K562 (cell line): ENCODE data around the gene HRG. TPM values are rescaled to one million over a fixed set of nuclear protein-coding genes. Genes with fewer than 3 reads are reported as not detected.

Experiments used
- KAT8 ChIP-seq: fragments of 450-650 bp; IDR thresholded peaks from 2 replicates; pipeline ENCODE4 v1.6.1; 2016; ENCODE audit warnings: low read depth, mild to moderate bottlenecking
- KDM4B ChIP-seq, 2 experiments: fragments of 450-650 bp in 1 of 2; sonication (generic) in 1 of 2; IDR thresholded peaks; 2 replicates each; pipeline ENCODE4 v1.6.1; 2016 to 2017; ENCODE audit warnings: borderline replicate concordance in 2 of 2, antibody characterized with exemption in 1 of 2, low read depth in 1 of 2, mild to moderate bottlenecking in 1 of 2
- NCOA1 ChIP-seq: fragments of 450-650 bp; IDR thresholded peaks from 2 replicates; pipeline ENCODE4 v1.6.1; 2016; ENCODE audit warnings: low read depth
- NR2F6 ChIP-seq: fragments of 450-650 bp; formaldehyde crosslinking; IDR thresholded peaks from 2 replicates; pipeline ENCODE4 v1.4.0; 2020; ENCODE audit warnings: mild to moderate bottlenecking
- OTX1 ChIP-seq: fragments of 450-650 bp; formaldehyde crosslinking; IDR thresholded peaks from 2 replicates; pipeline ENCODE4 v1.4.0; 2022; ENCODE audit warnings: mild to moderate bottlenecking
- TRIM28 ChIP-seq: fragments of 450-650 bp; IDR thresholded peaks from 2 replicates; pipeline ENCODE4 v1.6.1; 2017
- ZBTB7A ChIP-seq: IDR thresholded peaks from 2 replicates; pipeline ENCODE4 v1.6.1; 2011; ENCODE audit warnings: low read depth, mild to moderate bottlenecking, low read length, moderate library complexity, borderline replicate concordance; ENCODE audit not compliant: control insufficient read depth
- polyA plus RNA-seq, 8 experiments: library from polyadenylated mRNA; depleted of rRNA in 4 of 8; stranded (reverse) in 5 of 8; unstranded in 3 of 8; fragments of >200 nt; fragmentation: Nextera tagmentation in 2 of 8; fragmentation: Illumina TruSeq in 1 of 8; extraction: Ambion mirVana in 2 of 8; extraction: Trizol in 1 of 8; gene quantifications; 2 replicates each; pipeline versions ENCODE4 v1.2.1 to v1.2.3, GENCODE V29; 2011 to 2014; ENCODE audit warnings: inconsistent platforms in 1 of 8, missing spikeins in 1 of 8
- total RNA-seq, 7 experiments: library from RNA; depleted of rRNA in 6 of 7; stranded (reverse); fragments of >200 nt in 6 of 7; fragmentation: Illumina TruSeq in 2 of 7; extraction: Trizol in 2 of 7; gene quantifications; 2 replicates each; pipeline versions ENCODE4 v1.2.1 to v1.2.3, GENCODE V29; 2011 to 2021; ENCODE audit warnings: low replicate concordance in 1 of 7
- TF ChIP-seq, protein P1 (sequence below), 3 experiments: IDR thresholded peaks in 2 of 3; conservative IDR thresholded peaks in 1 of 3; 2 replicates each; pipeline ENCODE4 v1.5.1; 2011 to 2012; ENCODE audit warnings: low read length in 3 of 3, mild to moderate bottlenecking in 3 of 3, control low read depth in 2 of 3, improper control_type of control experiment in 1 of 3, inconsistent platforms in 1 of 3, low read depth in 1 of 3, mixed read lengths in 1 of 3, moderate library complexity in 1 of 3; ENCODE audit not compliant: insufficient read depth in 2 of 3
- TF ChIP-seq, protein P2 (sequence below): fragments of 250-450 bp; sonication (Bioruptor Pico); IDR thresholded peaks from 2 replicates; pipeline ENCODE4 v1.5.0; 2021; ENCODE audit warnings: mild to moderate bottlenecking, moderate library complexity

HRG gene
- total and polyA plus RNA-seq, 9 of the 15 experiments (the other 6 are each of a cell fraction or from before 2014, with no cell fraction given), result not detected

DNA sequence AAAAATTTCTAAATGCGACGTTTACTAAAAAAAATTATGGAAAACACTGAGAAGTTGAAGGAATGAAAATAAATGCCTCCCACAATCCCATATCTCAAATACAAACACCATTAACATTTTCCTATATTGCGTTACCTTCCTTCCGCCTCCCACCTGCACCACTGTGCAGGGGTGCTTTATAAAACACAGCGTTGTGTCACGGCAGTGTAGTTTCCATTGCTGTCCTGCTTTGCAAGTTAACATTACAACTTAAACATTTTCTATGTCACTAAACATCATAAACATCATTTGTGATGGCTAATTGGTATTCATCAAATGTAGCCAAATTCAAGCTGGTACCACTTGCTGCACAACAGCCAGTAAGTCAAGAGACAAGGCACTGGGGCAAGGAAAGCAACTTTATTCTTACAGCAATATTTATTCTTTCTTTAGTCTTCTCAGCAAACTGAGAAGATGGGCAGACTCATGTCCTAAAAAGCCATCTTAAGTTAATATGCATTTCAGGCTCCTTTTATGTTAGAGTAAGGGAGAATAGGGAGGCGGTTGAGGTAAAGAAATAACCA is 37.9 kb upstream of the HRG start (continued):
- TF ChIP-seq, protein P1, sequence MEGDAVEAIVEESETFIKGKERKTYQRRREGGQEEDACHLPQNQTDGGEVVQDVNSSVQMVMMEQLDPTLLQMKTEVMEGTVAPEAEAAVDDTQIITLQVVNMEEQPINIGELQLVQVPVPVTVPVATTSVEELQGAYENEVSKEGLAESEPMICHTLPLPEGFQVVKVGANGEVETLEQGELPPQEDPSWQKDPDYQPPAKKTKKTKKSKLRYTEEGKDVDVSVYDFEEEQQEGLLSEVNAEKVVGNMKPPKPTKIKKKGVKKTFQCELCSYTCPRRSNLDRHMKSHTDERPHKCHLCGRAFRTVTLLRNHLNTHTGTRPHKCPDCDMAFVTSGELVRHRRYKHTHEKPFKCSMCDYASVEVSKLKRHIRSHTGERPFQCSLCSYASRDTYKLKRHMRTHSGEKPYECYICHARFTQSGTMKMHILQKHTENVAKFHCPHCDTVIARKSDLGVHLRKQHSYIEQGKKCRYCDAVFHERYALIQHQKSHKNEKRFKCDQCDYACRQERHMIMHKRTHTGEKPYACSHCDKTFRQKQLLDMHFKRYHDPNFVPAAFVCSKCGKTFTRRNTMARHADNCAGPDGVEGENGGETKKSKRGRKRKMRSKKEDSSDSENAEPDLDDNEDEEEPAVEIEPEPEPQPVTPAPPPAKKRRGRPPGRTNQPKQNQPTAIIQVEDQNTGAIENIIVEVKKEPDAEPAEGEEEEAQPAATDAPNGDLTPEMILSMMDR (IDR thresholded peaks at IDR 0.05 in 2 of 3, conservative IDR thresholded peaks at IDR 0.05 in 1 of 3; ENCODE audit: insufficient read depth in 2 of 3, low read depth in 1 of 3, low read length in 3 of 3), result no peak
- TF ChIP-seq, protein P2, sequence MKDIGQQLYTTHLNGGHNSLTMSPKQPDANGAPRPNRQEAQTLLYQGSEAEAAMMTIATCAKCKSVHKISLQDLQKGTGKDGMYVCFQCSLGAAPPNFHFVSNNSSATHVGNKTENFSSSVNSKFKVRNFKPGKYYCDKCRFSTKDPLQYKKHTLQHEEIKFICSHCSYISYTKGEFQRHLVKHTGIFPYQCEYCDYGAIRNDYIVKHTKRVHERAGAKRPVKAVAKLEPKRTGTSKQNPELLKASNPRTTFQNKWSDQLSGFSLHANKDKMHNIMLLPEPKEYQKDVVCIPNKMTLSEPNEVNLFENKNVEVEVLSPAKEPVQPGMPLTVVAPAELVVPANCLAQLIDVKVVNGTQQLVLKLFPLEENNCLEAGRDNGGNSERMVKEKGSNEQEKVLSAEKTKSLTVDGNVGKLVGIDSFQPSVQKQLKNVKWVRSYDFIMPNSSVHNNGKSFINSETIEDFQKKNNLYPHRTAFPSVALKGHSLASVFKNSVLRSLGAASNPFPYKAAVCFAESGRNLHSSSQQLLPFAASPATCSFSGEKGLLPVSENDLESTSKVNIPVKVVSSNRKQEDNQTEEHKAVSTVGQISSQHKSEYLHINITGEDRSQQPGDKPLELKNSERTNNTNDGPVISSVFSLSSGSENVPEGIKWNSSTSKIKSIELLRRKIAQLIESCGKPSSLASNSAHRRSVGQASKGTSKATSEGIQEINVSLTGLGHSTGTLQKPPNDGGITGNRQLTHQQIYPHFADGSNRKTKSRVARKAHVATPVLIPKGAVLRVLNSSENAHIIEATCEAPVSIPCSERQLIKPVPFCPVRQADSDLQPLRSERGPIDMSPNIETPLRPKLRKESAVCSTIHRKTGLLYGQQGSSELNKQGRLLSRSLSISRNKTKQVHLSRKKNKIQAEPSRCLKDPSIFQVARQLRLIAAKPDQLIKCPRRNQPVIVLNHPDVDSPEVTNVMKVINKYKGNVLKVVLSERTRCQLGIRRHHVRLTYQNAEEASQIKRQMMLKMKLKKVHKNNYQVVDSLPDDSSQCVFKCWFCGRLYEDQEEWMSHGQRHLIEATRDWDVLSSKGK, result no peak
- TF ChIP-seq KAT8 (no peak), NR2F6 (CRISPR knock-in tag) (no peak), NCOA1 (no peak), ZBTB7A (no peak), OTX1 (no peak), TRIM28 (no peak), KDM4B (IDR thresholded peaks at IDR 0.05; ENCODE audit: borderline replicate concordance in 2 of 2, low read depth in 1 of 2) (no peak)
- TF ChIP-seq, all 486 proteins: peak for 0
